Lower leg skin (tissue), 4 donors: ENCODE results near the gene LHX6. TPM values are rescaled to one million over a fixed set of nuclear protein-coding genes. Genes with fewer than 3 reads are reported as not detected.

Experiments used
- DNase-seq, 2 donors: peaks; one replicate each; pipeline ENCODE4 v3.0.0-alpha.2; 2019; ENCODE audit warnings: low spot score in 2 of 2
- H3K4me3 ChIP-seq: fragments of 200-600 bp; sonication (generic); 2 replicates; pipeline ENCODE4 v1.5.1; 2017; ENCODE audit warnings: mild to moderate bottlenecking, low read depth; ENCODE audit not compliant: poor library complexity, severe bottlenecking
- POLR2A ChIP-seq, 2 donors: fragments of 450-650 bp; IDR thresholded peaks; one replicate each; pipeline ENCODE4 v1.6.1; 2016 to 2017; ENCODE audit warnings: antibody characterized with exemption in 2 of 2, mild to moderate bottlenecking in 1 of 2, moderate library complexity in 1 of 2
- WGBS, 2 donors: methylation state at CpG; one replicate each; pipeline ENCODE4 v1.1.5; 2018; 5-methylcytosine and 5-hydroxymethylcytosine counted together
- intact Hi-C: fragments of 100-400 bp; cut with DNase I; formaldehyde crosslinking; loops from one replicate; pipeline ENCODE4 v1.15.0; 2023; ENCODE audit warnings: low total_unique reads
- total RNA-seq, 4 donors: library from RNA; depleted of rRNA; stranded (reverse); fragments of >200 nt; gene quantifications; one replicate each; pipeline ENCODE4 v1.1.0, GENCODE V29; 2016
- TF ChIP-seq, protein P1 (sequence below), 3 donors: fragments of 450-650 bp; IDR thresholded peaks; one replicate each; pipeline ENCODE4 v1.5.1; 2016; ENCODE audit warnings: antibody characterized with exemption in 3 of 3, mild to moderate bottlenecking in 3 of 3, moderate library complexity in 2 of 3

LHX6 gene
- total RNA-seq, 4 donors from 2014 or later: 2.7 to 6.5 (median 4.4) TPM

GRCh38 chr9:122213102-122213588 is 15.6 kb downstream of the LHX6 start:
- no peak overlapping the region for H3K4me3 ChIP-seq
- TF ChIP-seq POLR2A (IDR thresholded peaks at IDR 0.05): no peak
- TF ChIP-seq, protein P1, sequence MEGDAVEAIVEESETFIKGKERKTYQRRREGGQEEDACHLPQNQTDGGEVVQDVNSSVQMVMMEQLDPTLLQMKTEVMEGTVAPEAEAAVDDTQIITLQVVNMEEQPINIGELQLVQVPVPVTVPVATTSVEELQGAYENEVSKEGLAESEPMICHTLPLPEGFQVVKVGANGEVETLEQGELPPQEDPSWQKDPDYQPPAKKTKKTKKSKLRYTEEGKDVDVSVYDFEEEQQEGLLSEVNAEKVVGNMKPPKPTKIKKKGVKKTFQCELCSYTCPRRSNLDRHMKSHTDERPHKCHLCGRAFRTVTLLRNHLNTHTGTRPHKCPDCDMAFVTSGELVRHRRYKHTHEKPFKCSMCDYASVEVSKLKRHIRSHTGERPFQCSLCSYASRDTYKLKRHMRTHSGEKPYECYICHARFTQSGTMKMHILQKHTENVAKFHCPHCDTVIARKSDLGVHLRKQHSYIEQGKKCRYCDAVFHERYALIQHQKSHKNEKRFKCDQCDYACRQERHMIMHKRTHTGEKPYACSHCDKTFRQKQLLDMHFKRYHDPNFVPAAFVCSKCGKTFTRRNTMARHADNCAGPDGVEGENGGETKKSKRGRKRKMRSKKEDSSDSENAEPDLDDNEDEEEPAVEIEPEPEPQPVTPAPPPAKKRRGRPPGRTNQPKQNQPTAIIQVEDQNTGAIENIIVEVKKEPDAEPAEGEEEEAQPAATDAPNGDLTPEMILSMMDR (IDR thresholded peaks at IDR 0.05): no peak
- DNase-seq: no peak
- intact Hi-C loops: no loop called here
- WGBS, 2 donors: 39 to 40% methylated on average over 20 of the region's 20 CpGs

GRCh38 chr9:122212473-122213004 is 16.2 kb downstream of the LHX6 start:
- no peak for DNase-seq
- intact Hi-C loops: no loop called here
- H3K4me3 ChIP-seq: no peak overlapping the region
- TF ChIP-seq, protein P1 (IDR thresholded peaks at IDR 0.05): no peak
- TF ChIP-seq POLR2A (IDR thresholded peaks at IDR 0.05): no peak
- 66 to 75% methylated on average over 7 of the region's 7 CpGs for whole genome bisulfite sequencing, 2 donors

GRCh38 chr9:122209451-122209850 is 19.3 kb downstream of the LHX6 start:
- 86 to 96% methylated on average over 10 to 12 of the region's 12 CpGs for WGBS, 2 donors
- DNase-seq: no peak
- intact Hi-C loops: no loop called here
- no peak for TF ChIP-seq POLR2A (IDR thresholded peaks at IDR 0.05)
- TF ChIP-seq, protein P1 (IDR thresholded peaks at IDR 0.05): no peak
- no peak overlapping the region for H3K4me3 ChIP-seq

DNA sequence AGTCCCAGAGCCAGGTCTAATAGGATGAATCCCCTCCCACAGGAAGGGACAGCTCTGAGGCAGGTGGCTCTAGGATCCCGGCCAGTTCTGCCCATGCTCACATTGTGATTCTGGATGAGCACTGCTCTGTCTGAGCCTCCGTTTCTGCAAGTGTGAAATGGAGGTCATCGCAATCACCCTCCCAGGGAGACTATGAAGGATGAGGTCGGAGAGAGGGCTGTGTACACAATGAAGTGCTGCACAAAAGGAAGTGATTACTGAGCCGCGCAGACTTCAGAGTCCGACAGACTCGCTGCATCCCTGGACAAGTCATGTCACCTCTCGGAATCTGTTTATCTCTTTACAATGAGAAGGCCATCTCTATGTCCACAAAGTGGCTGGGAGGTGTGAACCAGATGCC is 21.7 kb downstream of the LHX6 start:
- no peak for DNase-seq
- intact Hi-C loops: no loop called here
- 79 to 84% methylated on average over 9 of the region's 9 CpGs for WGBS, 2 donors
- H3K4me3 ChIP-seq: no peak overlapping the region
- no peak for TF ChIP-seq POLR2A (IDR thresholded peaks at IDR 0.05)
- TF ChIP-seq, protein P1 (IDR thresholded peaks at IDR 0.05): no peak

- 86 to 87% methylated on average over 9 of the region's 9 CpGs for WGBS, 2 donors
- H3K4me3 ChIP-seq: no peak overlapping the region
- TF ChIP-seq POLR2A (IDR thresholded peaks at IDR 0.05): no peak
- TF ChIP-seq, protein P1 (IDR thresholded peaks at IDR 0.05): no peak
- DNase-seq: no peak
- intact Hi-C loops: no loop called here
These were observed 22.4 kb downstream of the LHX6 start for GRCh38 chr9:122206118-122207046.
